SK-N-DZ (cell line): ENCODE data around the gene GCC1.
"Not testable (repeated sequence)": the region's sequence is repeated elsewhere in the genome, so short reads cannot be mapped to it uniquely, and the experiment has no call there.

Source experiments
- DNase-seq: peaks from one replicate; pipeline ENCODE4 v3.0.0-alpha.2; 2015; ENCODE audit warnings: low spot score

GCC1 gene

GRCh38 chr7:127588697-127589482, 3.5 kb upstream of the GCC1 start:
- DNase-seq, result peak; percentile 79

- peak; percentile 76 for DNase-seq
These were observed 2.8 kb upstream of the GCC1 start, which contains the start of gene ARF5 for GRCh38 chr7:127588019-127588696. ARF5 (plus strand) TSS chr7:127588411; CDS start chr7:127588499, 88 bp downstream.

GRCh38 chr7:127587663-127588018, 2.2 kb upstream of the GCC1 start:
- no peak for DNase-seq

GRCh38 chr7:127586346-127586745, 950 bp upstream of the GCC1 start:
- DNase-seq, result no peak

- no peak for DNase-seq
These were observed 750 bp downstream of the GCC1 start for GRCh38 chr7:127584648-127585043.

- no peak for DNase-seq
These were observed 3.0 kb downstream of the GCC1 start for GRCh38 chr7:127582361-127582760.

GRCh38 chr7:127581716-127582115, 3.7 kb downstream of the GCC1 start:
- DNase-seq, result no peak

- no peak for DNase-seq
These were observed 4.8 kb downstream of the GCC1 start for GRCh38 chr7:127580612-127581011.

GRCh38 chr7:127578711-127579275, 6.6 kb downstream of the GCC1 start:
- no peak for DNase-seq

GRCh38 chr7:127578036-127578684, 7.2 kb downstream of the GCC1 start:
- no peak for DNase-seq

- no peak for DNase-seq
These were observed 13.5 kb downstream of the GCC1 start for GRCh38 chr7:127571741-127572505.

GRCh38 chr7:127568034-127568433, 17.4 kb downstream of the GCC1 start:
- DNase-seq, result not testable (repeated sequence)

- DNase-seq, result no peak
These were observed 19.2 kb downstream of the GCC1 start for GRCh38 chr7:127566242-127566641.

- no peak for DNase-seq
These were observed 27.6 kb downstream of the GCC1 start for GRCh38 chr7:127557803-127558202.

GRCh38 chr7:127556404-127556803, 29.0 kb downstream of the GCC1 start:
- DNase-seq, result no peak

- no peak for DNase-seq
These were observed 33.5 kb downstream of the GCC1 start for GRCh38 chr7:127551941-127552340.

- DNase-seq, result no peak
These were observed 35.1 kb downstream of the GCC1 start for GRCh38 chr7:127550247-127550646.

- DNase-seq, result no peak
These were observed 39.1 kb downstream of the GCC1 start for GRCh38 chr7:127546313-127546712.

GRCh38 chr7:127541548-127541947, 43.8 kb downstream of the GCC1 start:
- DNase-seq, result peak; percentile 54

- not testable (repeated sequence) for DNase-seq
These were observed 44.9 kb downstream of the GCC1 start for GRCh38 chr7:127540461-127540860.

GRCh38 chr7:127539116-127539515, 46.3 kb downstream of the GCC1 start:
- DNase-seq, result no peak
